HT-29 (cell line): ENCODE measurements around the gene TRMT2A. TPM values are rescaled to one million over a fixed set of nuclear protein-coding genes. Genes with fewer than 3 reads are reported as not detected.

Experiments used
- DNase-seq: peaks from one replicate; pipeline ENCODE4 v3.0.0-alpha.2; 2015; ENCODE audit warnings: low spot score
- total RNA-seq: library from RNA; depleted of rRNA; stranded (reverse); fragments of >200 nt; shearing (Covaris generic); gene quantifications from 2 replicates; pipeline ENCODE4 v1.2.3, GENCODE V29; 2014

Gene TRMT2A
- total RNA-seq, 1 experiment from 2014 or later = 278 TPM

GRCh38 chr22:20135806-20136602 is 19.0 kb upstream of the TRMT2A start:
- DNase-seq = no peak

GRCh38 chr22:20135265-20135664 is 18.2 kb upstream of the TRMT2A start:
- DNase-seq = no peak

GRCh38 chr22:20133930-20134549 is 17.0 kb upstream of the TRMT2A start:
- DNase-seq = no peak

- no peak for DNase-seq
Observed at GRCh38 chr22:20132686-20133246, 15.7 kb upstream of the TRMT2A start.

DNA sequence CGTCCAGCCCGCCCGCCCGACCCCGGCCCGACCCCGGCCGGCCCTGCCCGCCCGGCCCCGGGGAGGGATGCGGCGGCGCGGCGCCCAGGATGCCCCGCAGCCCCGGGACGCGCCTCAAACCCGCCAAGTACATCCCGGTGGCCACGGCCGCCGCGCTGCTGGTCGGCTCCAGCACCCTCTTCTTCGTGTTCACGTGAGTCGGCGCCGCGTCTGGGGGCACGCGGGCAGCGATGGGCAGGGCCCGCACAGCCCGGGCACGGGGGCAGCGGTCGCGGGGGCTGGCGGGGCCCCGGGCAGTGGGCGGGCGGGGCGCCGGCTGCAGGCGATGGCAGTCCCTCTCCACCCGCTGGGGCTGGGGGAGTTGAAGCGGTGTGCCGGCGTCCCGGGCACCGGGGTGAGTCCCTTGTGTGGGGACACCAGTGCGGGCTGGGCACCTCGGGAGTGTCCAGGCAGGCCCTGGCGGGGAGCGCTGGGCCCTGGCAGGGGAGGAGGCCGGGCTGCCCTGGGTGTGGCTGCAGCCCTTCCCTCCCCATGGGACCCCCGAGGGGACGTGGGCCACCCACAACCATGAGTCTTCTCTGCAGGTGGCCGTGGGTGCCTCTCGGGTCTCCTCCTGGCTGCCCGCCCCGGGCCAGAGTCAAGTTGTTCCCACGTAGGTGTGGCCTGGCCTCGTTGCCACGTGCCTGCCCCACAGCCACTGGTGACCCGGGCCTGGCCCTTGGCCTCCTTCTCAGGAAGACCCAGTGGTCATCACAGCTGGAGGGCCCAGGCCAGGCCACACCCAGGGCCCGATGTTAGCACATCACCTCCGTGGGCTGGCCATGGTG is 15.0 kb upstream of the TRMT2A start:
- DNase-seq = no peak

GRCh38 chr22:20131597-20131858 is 14.5 kb upstream of the TRMT2A start, which contains the start of gene ZDHHC8:
Gene ZDHHC8 (plus strand): TSS chr22:20131804. CDS start chr22:20131948, 144 bp downstream.
- DNase-seq = no peak

GRCh38 chr22:20130731-20131596 is 13.9 kb upstream of the TRMT2A start:
- peak; percentile 81 for DNase-seq

DNA sequence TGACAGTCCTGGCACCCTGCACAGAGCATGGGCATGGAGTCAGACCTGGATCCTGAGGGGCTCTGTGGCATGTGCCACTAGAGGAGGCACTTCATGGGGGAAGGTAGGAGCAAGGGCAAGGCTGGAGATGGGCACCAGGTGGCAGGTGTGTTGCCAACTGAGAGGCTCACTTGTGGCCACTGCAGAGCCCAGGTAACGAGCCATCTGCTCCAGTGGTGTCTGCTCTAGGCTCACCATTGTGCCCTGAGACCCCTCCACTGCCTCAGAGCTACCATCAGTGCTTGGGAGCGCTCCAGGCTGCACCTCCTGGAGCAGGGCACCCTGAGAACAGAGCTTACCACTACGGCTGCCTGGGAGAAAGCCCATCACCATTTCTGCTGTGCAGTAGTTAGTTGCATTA is 13.3 kb upstream of the TRMT2A start:
- peak; percentile 86 for DNase-seq

DNA sequence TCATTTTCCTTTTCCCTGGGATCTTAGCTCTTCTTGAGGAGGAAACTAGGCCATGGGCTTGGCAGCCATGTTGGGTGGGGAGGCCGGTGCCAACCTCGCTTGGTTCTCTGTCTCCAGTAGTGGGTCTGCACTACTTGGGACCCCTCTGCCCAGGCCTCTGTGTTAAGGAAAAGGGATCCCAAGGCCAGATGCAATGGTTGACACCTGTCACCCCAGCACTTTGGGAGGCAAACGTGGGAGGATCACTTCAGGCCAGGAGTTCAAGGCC is 12.7 kb upstream of the TRMT2A start:
- no peak for DNase-seq

- peak; percentile 77 for DNase-seq
Observed at GRCh38 chr22:20128902-20129746, 12.1 kb upstream of the TRMT2A start.

- peak; percentile 42 for DNase-seq
Observed at GRCh38 chr22:20128619-20128901, 11.5 kb upstream of the TRMT2A start.

DNA sequence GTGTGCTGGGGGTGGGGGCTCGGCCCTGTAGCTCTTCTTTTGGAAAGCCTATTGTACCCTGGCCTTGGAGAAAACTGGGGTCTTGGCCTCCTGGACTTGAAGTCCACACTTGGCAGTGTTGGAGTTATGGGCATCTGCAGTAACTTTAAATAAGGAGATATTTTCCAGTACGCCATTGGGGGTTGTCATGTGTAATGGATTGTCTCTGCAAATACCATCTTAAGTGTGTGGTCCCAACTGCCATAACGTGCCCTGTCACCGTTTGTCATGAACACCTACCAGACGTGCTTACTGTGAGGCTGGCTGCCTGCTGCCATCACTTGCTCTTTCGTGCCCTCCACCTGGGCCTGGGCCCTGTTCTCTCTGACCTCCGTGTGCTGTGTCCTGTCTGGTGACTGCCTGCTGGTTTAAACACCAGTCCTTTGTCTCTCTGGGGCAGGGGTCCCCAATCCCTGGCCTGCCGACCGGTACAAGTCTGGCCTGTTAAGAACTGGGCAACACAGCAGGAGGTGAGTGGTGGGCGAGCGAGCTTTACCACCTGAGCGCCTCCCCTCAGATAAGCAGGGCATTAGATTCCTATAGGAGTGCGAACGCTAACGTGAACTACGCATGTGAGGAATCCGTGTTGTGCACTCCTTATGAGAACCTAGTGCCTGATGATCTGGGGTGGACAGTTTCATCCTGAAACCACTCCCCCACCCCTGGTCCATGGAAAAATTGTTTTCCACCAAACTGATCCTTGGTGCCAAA is 11.0 kb upstream of the TRMT2A start:
- DNase-seq = peak; percentile 34

GRCh38 chr22:20127318-20127868 is 10.4 kb upstream of the TRMT2A start:
- no peak for DNase-seq

DNA sequence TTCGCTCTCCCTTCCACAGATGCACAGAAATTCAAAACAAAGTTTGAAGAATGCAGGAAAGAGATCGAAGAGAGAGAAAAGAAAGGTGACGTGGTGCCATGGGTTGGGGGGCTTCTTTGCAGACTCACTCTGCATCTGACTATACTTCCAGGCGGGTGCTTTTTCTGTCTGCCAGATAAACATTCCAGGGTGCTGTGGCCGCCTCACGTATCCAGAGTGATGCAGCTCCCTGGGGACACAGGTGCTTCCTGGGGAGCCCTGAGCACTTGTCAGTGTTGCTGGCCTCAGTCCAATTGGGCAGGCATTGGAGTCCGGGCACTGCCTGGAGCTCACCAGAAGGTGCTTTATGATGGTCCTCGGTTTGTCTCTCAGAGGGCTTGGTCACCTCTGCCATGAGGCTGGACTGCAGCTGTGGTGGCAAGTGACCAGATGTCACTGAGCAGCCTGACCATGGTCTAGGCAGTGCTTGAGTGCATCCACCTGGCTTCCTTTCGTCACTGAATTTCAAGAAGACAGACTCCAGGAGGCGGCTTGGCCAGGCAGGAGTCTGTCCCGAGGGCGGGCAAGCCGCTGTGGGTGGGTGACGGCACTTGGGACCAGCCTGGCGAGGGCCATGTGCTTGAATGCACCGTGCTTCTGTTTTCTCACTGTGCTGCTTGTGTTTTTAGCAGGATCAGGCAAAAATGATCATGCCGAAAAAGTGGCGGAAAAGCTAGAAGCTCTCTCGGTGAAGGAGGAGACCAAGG is 9.4 kb upstream of the TRMT2A start:
- DNase-seq = no peak

DNA sequence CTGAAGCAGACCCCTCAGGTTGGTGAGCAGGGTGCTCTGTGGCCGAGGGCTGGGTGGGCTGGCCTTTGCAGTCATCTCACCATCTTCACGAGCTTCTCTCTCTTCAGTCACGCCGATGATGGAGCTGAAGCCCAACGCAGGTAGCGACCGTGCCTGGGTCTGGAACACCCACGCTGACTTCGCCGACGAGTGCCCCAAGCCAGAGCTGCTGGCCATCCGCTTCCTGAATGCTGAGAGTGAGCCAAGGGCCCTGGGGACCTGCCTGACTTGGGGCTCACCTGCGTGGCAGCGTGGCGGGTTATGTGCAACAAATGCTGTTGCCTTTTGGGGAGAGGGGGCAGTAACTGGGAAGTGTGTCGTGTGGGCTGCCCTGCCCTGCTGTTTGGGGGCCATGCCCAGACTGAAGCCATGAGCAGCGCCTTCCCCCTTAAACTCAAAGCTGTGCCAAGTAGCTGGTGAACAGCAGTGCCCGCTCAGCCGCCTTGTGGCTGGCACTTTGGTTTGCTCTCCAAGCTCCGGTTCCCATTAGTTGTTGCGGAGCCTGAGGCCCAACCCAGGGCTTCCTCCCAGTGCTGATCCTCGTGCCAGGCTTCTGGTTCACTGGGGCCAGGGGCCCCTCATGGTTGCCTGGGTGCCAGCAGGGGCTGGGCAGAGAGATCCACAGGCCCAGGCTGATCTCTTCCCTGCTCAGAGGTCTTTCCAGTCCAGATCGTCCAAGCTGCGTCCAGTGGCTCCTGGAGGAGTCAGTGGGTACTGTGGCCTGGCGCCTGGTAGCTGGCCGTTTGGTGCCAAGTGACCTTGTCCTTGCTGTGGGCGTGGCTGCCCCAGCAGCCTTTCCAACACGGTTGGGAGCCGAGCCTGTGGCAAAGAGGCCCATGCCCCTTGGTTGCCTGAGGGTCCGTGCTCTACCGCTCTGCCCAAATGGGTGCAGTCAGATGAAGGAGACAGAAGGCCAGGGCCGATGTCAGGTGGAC is 8.5 kb upstream of the TRMT2A start:
- DNase-seq = no peak

- no peak for DNase-seq
Observed at GRCh38 chr22:20124083-20124787, 7.2 kb upstream of the TRMT2A start.
